Stomach (tissue), 9 donors: Measurements from ENCODE around the gene RGS17. TPM values are rescaled to one million over a fixed set of nuclear protein-coding genes. Genes with fewer than 3 reads are reported as not detected.
"Not testable (repeated sequence)": the region's sequence is repeated elsewhere in the genome, so short reads cannot be mapped to it uniquely, and the experiment has no call there.

Experiments
- DNase-seq, 2 donors: peaks; one replicate each; pipeline versions ENCODE4 v3.0.0 to v3.0.0-alpha.2; 2013 to 2019
- H3K27ac ChIP-seq, 5 donors: fragments of 200-600 bp in 4 of 5; sonication (generic) in 4 of 5; one replicate each; pipeline ENCODE4 v1.5.1; 2013 to 2019; ENCODE audit warnings: mild to moderate bottlenecking in 1 of 5, moderate library complexity in 1 of 5
- H3K27me3 ChIP-seq, 3 donors: fragments of 200-600 bp; sonication (generic); one replicate each; pipeline ENCODE4 v1.5.1; 2017 to 2019; ENCODE audit warnings: mixed run types in 1 of 3
- H3K36me3 ChIP-seq, 4 donors: fragments of 200-600 bp; sonication (generic); 1 replicate in 3 of 4; 2 replicates in 1 of 4; pipeline ENCODE4 v1.5.1; 2016 to 2019
- H3K4me1 ChIP-seq, 4 donors: fragments of 200-600 bp; sonication (generic); one replicate each; pipeline ENCODE4 v1.5.1; 2016 to 2019
- H3K4me3 ChIP-seq, 4 donors: fragments of 200-600 bp; sonication (generic) in 3 of 4; one replicate each; pipeline ENCODE4 v1.5.1; 2016 to 2019; ENCODE audit warnings: mild to moderate bottlenecking in 1 of 4
- H3K9me3 ChIP-seq, 4 donors: fragments of 200-600 bp; sonication (generic); one replicate each; pipeline ENCODE4 v1.5.1; 2016 to 2019
- CTCF ChIP-seq, 7 experiments: fragments of 450-650 bp in 4 of 7; fragments of 200-600 bp in 3 of 7; sonication (generic) in 3 of 7; IDR thresholded peaks; one replicate each; pipeline ENCODE4 v1.5.1; 2016 to 2019; ENCODE audit warnings: antibody characterized with exemption in 7 of 7, control low read depth in 2 of 7, mild to moderate bottlenecking in 1 of 7
- EP300 ChIP-seq: sonication (generic); formaldehyde crosslinking; IDR thresholded peaks from one replicate; pipeline ENCODE4 v1.6.1; 2017; ENCODE audit warnings: antibody characterized with exemption
- POLR2A ChIP-seq, 4 donors: fragments of 450-650 bp; IDR thresholded peaks; one replicate each; pipeline ENCODE4 v1.6.1; 2016; ENCODE audit warnings: antibody characterized with exemption in 4 of 4, control low read depth in 2 of 4, mild to moderate bottlenecking in 1 of 4, moderate library complexity in 1 of 4
- POLR2AphosphoS5 ChIP-seq, 3 donors: sonication (generic); formaldehyde crosslinking; IDR thresholded peaks; one replicate each; pipeline ENCODE4 v1.6.1; 2016; ENCODE audit warnings: antibody characterized with exemption in 3 of 3
- WGBS, 5 donors: extraction: QIAGEN DNeasy Blood & Tissue Kit in 3 of 5; methylation state at CpG; one replicate each; pipeline versions ENCODE4 v1.1.5 to v1.1.7; 2013 to 2018; 5-methylcytosine and 5-hydroxymethylcytosine counted together
- intact Hi-C: fragments of 100-400 bp; cut with DNase I; formaldehyde crosslinking; loops from one replicate; pipeline ENCODE4 v1.15.1; 2023; ENCODE audit warnings: low total_unique reads
- polyA plus RNA-seq, 3 donors: library from polyadenylated mRNA; stranded (reverse); fragments of 200-250 nt; gene quantifications; one replicate each; pipeline ENCODE4 v1.2.3, GENCODE V29; 2013
- small RNA-seq, 4 donors: library from RNA; depleted of rRNA; stranded (forward); fragments of <200 nt; gene quantifications; one replicate each; pipeline ENCODE3, GENCODE V24; 2016
- total RNA-seq, 5 donors: library from RNA; depleted of rRNA; stranded (reverse); fragments of >200 nt; gene quantifications; one replicate each; pipeline versions ENCODE4 v1.1.0 to v1.2.3, GENCODE V29; 2014 to 2016
- donor health status: healthy with polysubstance abuse.
- donor health status: Bipolar disorder and iron deficiency.
- donor health status: healthy.

The RGS17 gene
- total and polyA plus RNA-seq, 8 donors = 0.33 to 2.8 (median 1.7) TPM; not detected in 1

- peaks cover 0 to 16% (median 6%) of the 10 kb centered on the region in 4 donors for H3K9me3 ChIP-seq
- H3K27ac ChIP-seq = no peak overlapping the region
- peaks cover 23 to 58% (median 55%) of the 10 kb centered on the region in 4 donors for H3K36me3 ChIP-seq
- no peak overlapping the region for H3K4me3 ChIP-seq
- TF ChIP-seq POLR2AphosphoS5 (IDR thresholded peaks at IDR 0.05) (no peak), POLR2A (IDR thresholded peaks at IDR 0.05) (no peak), CTCF (IDR thresholded peaks at IDR 0.05) (no peak), EP300 (no peak)
- intact Hi-C loops = no loop called here
- no peaks in the 10 kb centered on the region for H3K4me1 ChIP-seq
- 90 to 99% (median 95%) methylated on average over 6 of the region's 6 CpGs for WGBS, 5 donors
- no peak for DNase-seq
- H3K27me3 ChIP-seq = no peaks in the 10 kb centered on the region
Observed at GRCh38 chr6:152969688-152970418, 161.2 kb downstream of the RGS17 start.

GRCh38 chr6:152966168-152966894 lies 164.8 kb downstream of the RGS17 start:
- intact Hi-C loops, DNase-seq, H3K4me1 ChIP-seq, H3K27me3 ChIP-seq, H3K4me3 ChIP-seq, H3K27ac ChIP-seq: not testable (repeated sequence)
- Histone ChIP-seq H3K9me3 (peaks cover 0 to 16% (median 6%) of the 10 kb centered on the region in 4 donors), H3K36me3 (peaks cover 12 to 23% (median 19%) of the 10 kb centered on the region in 4 donors)
- WGBS, 5 donors = 86 to 94% (median 91%) methylated on average over 13 to 15 of the region's 15 CpGs

- H3K36me3 ChIP-seq = no peaks in the 10 kb centered on the region
- H3K9me3 ChIP-seq = peaks cover 0 to 4% (median 0%) of the 10 kb centered on the region in 4 donors
- intact Hi-C loops = no loop called here
- H3K27ac ChIP-seq = no peak overlapping the region
- no peaks in the 10 kb centered on the region for H3K27me3 ChIP-seq
- no peaks in the 10 kb centered on the region for H3K4me1 ChIP-seq
- no peak overlapping the region for H3K4me3 ChIP-seq
- 90 to 94% (median 94%) methylated on average over 23 to 24 of the region's 24 CpGs for WGBS, 5 donors
- no peak for DNase-seq
- TF ChIP-seq POLR2AphosphoS5 (IDR thresholded peaks at IDR 0.05) = no peak
Observed at GRCh38 chr6:152959333-152959732, 171.7 kb downstream of the RGS17 start.

GRCh38 chr6:152957796-152958195 lies 173.3 kb downstream of the RGS17 start:
- intact Hi-C loops = no loop called here
- WGBS, 5 donors = 61 to 83% (median 69%) methylated on average over 1 of the region's 1 CpG

More at GRCh38 chr6:152957796-152958195, 173.3 kb downstream of the RGS17 start:
- H3K27ac ChIP-seq = no peak overlapping the region
- DNase-seq = no peak
- no peaks in the 10 kb centered on the region for H3K27me3 ChIP-seq
- peaks cover 0 to 4% (median 0%) of the 10 kb centered on the region in 4 donors for H3K4me1 ChIP-seq
- H3K4me3 ChIP-seq = no peak overlapping the region
- no peaks in the 10 kb centered on the region for H3K36me3 ChIP-seq
- H3K9me3 ChIP-seq = peaks cover 0 to 4% (median 0%) of the 10 kb centered on the region in 4 donors
- TF ChIP-seq POLR2A (IDR thresholded peaks at IDR 0.05) (no peak), POLR2AphosphoS5 (IDR thresholded peaks at IDR 0.05) (no peak), EP300 (no peak), CTCF (IDR thresholded peaks at IDR 0.05) (no peak)

Small RNAs within 50 kb of the gene (small RNA-seq; reads per million reads assigned to genes)
- 0 reads per million in 4 donors for gene AL080276.1
- gene RNA5SP224 = 0 reads per million in 4 donors

Other genes with a start within 250 kb of the RGS17 start
- 1 to 10 TPM in 4 of 5 donors, not detected in 1; 3.0 to 9.4 (median 7.8) TPM for gene FBXO5, start 148.2 kb downstream of the RGS17 start, total RNA-seq
- gene FBXO5, start 148.2 kb downstream of the RGS17 start, polyA plus RNA-seq = 1 to 10 TPM; 2.2 to 4.9 (median 4.0) TPM
- gene MTRF1L, start 128.6 kb downstream of the RGS17 start, total RNA-seq = 10 to 100 TPM in 3 of 5 donors, 1 to 10 TPM in 2; 4.7 to 55.9 (median 24.4) TPM
- gene MTRF1L, start 128.6 kb downstream of the RGS17 start, polyA plus RNA-seq = 10 to 100 TPM in 2 of 3 donors, 1 to 10 TPM in 1; 7.0 to 15.9 (median 14.6) TPM